ENCODE measurements around the gene ASPSCR1.

Gene ASPSCR1

DNA sequence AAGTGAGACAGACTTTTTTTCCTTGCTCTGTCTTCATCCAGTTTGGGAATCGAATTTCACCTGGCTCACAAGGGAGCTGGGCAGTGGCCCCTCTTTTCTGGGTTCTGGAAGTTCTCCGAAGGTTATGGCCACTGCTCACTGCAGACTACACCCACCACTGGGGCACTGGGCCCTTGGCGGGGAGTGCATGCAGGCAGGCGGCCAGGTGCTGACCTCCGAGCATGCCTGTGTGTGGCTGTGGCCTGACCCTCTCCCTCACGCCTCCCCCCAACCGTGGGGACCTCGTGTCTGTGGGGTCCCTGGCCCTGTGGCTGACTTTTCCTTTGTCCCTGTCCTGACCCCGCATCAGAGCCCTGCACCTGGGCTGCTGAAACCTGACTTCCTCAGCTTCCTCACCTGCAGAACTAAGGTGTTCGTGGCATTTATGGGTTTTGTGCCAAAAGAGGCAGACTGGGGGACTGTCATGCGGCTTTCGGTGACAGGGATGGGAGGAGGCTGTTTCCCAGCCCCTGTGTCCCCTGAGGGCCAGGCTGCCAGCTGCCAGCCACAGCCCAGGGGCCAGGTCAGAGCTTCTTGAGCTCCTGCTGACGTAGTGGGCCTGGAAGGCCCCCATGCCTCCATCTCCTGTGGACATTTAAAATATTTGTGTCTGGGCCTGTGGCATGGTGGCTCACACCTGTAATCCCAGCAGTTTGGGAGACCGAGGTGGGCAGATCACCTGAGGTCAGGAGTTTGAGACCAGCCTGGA lies 21.4 kb downstream of the ASPSCR1 start:
- no peak for DNase-seq (ENCODE audit: low read depth)
- no peak for TF ChIP-seq POLR2A (IDR thresholded peaks at IDR 0.05; ENCODE audit: extremely low read depth, insufficient read length)
- H3K4me3 ChIP-seq (ENCODE audit: low read depth, low read length), result no peak overlapping the region

DNA sequence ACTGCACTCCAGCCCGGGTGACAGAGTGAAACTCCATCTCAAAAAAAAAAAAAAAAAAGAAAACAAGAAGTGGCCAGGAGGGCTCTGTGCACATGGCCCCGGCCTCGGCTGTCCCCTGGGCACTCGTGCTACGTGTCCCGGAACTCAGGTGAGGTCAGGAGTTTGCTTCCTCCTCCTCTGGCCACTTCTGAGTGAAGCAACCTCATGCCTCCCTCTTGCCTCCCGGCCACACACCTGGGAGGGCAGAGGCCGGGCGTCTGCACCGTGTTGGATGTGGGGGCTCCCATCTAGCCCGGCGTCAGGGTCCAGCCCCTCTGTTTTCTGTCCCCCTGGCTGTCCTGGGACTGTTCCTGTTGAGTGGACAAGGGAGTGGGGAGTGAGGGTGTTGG lies 22.2 kb downstream of the ASPSCR1 start:
- no peak for DNase-seq (ENCODE audit: low read depth)
- H3K4me3 ChIP-seq (ENCODE audit: low read depth, low read length), result no peak overlapping the region
- TF ChIP-seq POLR2A (IDR thresholded peaks at IDR 0.05; ENCODE audit: extremely low read depth, insufficient read length) (no peak), MYC (IDR thresholded peaks at IDR 0.05; ENCODE audit: low read depth, low read length) (no peak)
- TF ChIP-seq, protein P1, sequence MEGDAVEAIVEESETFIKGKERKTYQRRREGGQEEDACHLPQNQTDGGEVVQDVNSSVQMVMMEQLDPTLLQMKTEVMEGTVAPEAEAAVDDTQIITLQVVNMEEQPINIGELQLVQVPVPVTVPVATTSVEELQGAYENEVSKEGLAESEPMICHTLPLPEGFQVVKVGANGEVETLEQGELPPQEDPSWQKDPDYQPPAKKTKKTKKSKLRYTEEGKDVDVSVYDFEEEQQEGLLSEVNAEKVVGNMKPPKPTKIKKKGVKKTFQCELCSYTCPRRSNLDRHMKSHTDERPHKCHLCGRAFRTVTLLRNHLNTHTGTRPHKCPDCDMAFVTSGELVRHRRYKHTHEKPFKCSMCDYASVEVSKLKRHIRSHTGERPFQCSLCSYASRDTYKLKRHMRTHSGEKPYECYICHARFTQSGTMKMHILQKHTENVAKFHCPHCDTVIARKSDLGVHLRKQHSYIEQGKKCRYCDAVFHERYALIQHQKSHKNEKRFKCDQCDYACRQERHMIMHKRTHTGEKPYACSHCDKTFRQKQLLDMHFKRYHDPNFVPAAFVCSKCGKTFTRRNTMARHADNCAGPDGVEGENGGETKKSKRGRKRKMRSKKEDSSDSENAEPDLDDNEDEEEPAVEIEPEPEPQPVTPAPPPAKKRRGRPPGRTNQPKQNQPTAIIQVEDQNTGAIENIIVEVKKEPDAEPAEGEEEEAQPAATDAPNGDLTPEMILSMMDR (IDR thresholded peaks at IDR 0.05; ENCODE audit: low read depth, low read length), result no peak
- TF ChIP-seq, protein P2, sequence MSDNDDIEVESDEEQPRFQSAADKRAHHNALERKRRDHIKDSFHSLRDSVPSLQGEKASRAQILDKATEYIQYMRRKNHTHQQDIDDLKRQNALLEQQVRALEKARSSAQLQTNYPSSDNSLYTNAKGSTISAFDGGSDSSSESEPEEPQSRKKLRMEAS (IDR thresholded peaks at IDR 0.05; ENCODE audit: low read depth, low read length), result no peak

DNA sequence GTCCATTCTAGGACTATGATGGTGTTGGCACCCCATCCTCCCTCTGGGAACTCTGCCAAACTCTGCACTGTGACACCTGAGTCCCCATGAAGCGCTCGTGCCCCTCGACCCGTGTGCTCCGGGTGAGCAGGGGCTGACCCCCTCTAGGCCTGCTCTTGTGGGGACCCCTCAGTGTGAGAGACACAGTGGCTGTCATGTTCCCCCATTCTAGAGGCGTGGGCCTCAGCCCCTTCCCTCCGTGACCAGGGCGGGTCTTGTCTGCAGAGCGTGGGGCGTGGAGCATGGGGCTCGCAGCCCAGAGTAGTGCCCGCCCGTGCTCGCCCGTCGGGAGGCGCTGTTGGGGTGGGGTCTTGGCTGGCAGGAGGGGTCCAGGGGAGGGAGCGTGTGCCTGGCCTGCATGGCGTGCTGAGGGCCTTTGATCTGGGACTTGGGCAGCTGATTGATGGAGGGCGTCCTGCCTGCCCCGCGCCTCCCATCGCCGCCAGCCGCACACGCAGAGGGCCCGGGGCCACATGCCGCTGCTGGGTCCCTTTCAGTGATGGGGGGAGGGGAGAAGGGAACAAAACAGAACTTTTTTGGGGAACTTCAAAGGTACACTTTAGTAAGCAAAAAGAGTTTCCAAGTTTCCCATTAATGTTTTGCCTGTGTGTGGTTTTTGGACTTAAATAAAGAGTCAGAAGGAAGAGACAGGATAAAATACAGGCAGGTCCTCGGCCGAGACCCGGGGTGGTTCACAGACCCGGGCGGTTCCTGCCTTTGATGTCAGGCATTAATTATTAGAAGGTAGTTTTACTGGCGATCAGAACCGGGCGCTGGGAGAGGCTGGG lies 22.8 kb downstream of the ASPSCR1 start:
- TF ChIP-seq, protein P1 (IDR thresholded peaks at IDR 0.05; ENCODE audit: low read depth, low read length), result no peak
- TF ChIP-seq POLR2A (IDR thresholded peaks at IDR 0.05; ENCODE audit: extremely low read depth, insufficient read length), result no peak
- TF ChIP-seq, protein P2 (IDR thresholded peaks at IDR 0.05; ENCODE audit: low read depth, low read length), result no peak
- no peak for TF ChIP-seq MYC (IDR thresholded peaks at IDR 0.05; ENCODE audit: low read depth, low read length)
- no peak for DNase-seq (ENCODE audit: low read depth)
- no peak overlapping the region for H3K4me3 ChIP-seq (ENCODE audit: low read depth, low read length)

DNA sequence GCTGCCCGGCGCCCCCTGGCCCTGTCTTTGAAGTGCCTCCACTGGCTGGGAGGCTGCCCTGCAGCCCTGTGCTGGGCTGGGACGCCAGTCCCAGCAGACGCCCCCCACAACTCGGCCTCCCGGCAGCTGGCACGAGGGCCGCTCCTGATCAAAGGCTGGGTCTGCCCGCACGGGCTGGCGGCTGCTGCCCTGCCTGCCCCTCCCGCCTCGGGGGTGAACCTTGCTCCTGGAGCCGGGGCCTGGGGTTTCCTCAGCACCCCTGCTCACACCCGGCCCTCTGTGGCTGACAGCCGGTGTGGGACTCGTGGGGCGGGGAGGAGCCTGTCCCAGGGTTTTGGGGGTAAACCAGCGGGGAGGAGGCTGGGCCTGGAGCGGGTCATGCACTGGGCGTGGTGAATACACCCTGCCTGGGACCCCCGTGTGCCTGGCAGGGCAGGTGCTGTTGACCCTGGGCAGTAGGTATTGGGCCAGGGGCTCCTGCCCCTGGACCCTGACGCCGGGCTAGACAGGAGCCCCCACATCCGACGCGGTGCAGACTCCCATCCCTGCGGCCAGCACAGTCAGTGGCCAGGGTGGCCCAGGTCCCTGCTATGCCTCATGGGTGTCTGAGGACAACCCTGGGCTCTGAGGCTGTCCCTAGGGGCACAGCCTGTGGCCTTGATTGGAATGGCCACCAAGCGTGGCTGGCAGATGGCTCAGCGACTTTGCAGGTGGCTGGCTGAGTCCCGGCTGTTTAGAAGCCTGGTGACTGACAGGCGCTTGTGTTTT lies 23.6 kb downstream of the ASPSCR1 start:
- TF ChIP-seq POLR2A (IDR thresholded peaks at IDR 0.05; ENCODE audit: extremely low read depth, insufficient read length), result no peak
- no peak for DNase-seq (ENCODE audit: low read depth)
- no peak overlapping the region for H3K4me3 ChIP-seq (ENCODE audit: low read depth, low read length)

DNA sequence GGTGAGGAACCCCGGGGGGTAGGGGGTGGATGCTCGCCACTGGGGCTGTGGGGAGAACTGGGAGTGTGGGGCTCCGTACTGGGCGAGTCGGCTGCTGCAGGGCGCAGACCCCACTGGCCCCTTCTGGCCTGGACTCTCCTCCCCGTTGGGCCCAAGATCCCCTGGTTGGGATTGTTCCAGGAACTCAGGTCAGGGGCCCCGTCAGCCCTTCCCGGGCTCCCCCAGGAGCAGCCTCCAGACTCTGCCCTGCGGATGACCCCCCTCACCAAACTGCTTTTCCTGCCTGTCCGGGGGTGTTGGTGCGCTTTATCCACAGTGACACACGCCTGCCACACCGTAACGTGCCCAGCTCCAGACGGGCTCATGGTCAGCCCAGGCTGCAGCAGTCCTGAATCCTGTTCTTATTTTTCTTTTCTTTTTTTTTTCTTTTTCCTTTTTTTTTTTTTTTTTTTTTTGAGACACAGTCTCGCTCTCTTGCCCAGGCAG lies 24.2 kb downstream of the ASPSCR1 start:
- DNase-seq (ENCODE audit: low read depth), result no peak
- no peak for TF ChIP-seq POLR2A (IDR thresholded peaks at IDR 0.05; ENCODE audit: extremely low read depth, insufficient read length)
- TF ChIP-seq, protein P1 (IDR thresholded peaks at IDR 0.05; ENCODE audit: low read depth, low read length), result no peak
- no peak for TF ChIP-seq MYC (IDR thresholded peaks at IDR 0.05; ENCODE audit: low read depth, low read length)
- TF ChIP-seq, protein P2 (IDR thresholded peaks at IDR 0.05; ENCODE audit: low read depth, low read length), result no peak
- no peak overlapping the region for H3K4me3 ChIP-seq (ENCODE audit: low read depth, low read length)

DNA sequence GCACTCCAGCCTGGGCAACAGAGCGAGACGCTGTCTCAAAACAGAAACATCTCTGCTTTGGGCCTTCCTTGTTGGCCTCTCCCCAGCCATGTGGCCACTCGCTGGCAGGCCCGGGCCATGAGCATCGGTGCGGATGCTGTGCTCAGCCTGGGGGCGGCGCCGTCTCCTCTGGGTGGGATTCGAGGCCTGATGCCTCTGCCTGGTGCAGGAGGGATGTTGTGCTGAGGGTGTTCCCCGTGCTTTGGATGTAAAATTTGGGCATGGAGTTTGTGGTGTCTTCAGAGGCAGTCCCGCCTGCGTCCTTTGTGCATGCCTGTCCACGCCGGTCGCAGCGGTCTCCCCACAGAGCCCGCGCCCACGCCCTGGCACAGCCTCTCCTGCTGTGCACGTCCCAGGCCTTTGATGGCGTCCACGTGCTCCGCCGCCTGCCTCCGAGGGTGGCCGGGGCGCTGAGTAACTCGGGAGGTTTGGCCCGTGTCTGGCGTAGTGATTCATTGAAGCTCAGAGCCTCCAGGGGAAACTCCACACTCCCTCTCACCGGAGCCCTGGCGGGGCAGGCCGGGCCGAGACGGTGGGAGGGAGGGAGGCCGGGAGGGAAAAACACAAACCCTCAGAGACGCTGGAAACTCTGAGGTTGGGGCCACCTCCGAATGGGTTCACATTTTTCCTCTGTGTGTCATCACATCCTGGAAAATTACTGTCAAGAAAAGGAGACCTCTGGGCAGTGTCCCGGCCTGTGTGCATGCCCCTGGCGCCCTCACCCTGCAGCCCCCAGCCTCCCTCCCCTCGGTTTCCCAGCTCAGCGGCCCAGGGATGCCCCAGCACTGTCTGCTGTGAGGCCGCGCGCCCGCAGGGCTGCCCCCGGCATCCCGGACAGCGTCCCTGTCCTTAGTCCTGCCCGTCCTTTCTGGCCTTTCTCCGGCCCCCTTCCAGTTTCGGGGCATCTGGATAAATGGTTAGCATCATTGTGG lies 26.3 kb downstream of the ASPSCR1 start:
- H3K4me3 ChIP-seq (ENCODE audit: low read depth, low read length), result no peak overlapping the region
- TF ChIP-seq, protein P1 (IDR thresholded peaks at IDR 0.05; ENCODE audit: low read depth, low read length), result no peak
- no peak for DNase-seq (ENCODE audit: low read depth)
